GM21619 (cell line): Measurements from ENCODE around the gene FEM1C.

Experiments used
- ATAC-seq: cut with Tn5 transposase; IDR thresholded peaks from one replicate; pipeline ENCODE4 v1.9.1; 2021; ENCODE audit not compliant: unreplicated experiment

Gene FEM1C

GRCh38 chr5:115557667-115558387, 13.3 kb upstream of the FEM1C start:
- no peak for ATAC-seq

DNA sequence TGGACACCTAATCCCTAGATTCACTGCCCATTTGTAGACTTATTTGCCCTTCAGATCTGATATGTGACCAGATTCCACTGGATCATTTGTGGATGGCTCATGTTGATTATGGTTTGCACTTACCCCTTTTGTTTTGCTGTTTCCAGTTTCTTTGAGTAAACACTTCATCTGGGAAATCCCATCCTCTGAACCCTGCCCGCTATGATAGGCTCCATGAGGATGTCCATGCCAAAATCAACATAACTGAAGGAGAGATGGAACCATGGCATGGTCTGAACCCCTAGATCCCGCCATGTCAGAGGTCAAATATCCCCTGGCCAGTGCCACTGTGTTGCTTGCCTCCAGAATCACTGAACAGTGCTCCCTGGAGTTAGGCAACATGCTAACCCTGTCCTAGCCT, 11.7 kb upstream of the FEM1C start:
- no peak for ATAC-seq

GRCh38 chr5:115555084-115555633, 10.6 kb upstream of the FEM1C start:
- no peak for ATAC-seq

- no peak for ATAC-seq
These were observed 8.5 kb upstream of the FEM1C start for GRCh38 chr5:115553082-115553481.

DNA sequence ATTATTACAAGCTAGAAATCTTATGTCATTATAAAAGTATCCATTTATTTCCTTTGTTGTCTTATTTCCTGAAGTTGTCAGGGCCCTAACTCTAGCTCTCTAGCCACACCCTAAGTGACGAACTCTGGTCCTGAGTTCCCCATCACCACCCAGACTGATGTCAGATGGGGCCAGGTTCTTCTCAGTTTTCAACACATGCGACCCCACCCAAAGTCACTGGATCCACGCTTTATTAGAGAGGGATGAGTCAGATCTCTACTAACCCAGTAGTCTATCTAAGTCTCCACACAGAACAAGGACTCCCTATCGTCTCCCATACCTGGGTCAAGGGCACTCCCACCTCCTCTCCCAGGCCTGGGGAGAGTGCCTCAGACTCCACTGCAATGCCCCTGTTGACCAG, 6.8 kb upstream of the FEM1C start:
- ATAC-seq: no peak

DNA sequence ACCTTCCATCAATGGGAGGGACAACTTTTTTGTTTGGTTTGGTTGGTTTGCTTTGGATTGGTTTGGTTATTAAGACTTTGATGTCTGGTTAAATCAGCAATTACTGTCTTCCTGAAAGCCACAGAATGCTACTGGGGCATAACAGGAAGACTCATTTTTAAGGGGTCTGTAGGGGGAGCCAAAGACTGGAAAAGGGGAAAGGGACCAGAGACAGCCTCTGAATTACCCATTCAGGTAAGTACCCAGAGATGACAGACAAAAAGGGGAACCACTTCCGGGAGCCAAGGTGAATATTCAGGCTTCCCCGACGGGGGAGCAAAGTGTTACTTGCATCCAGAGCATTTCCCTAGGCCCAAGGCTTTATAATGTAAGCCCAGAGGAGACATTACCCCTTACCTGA, 4.6 kb upstream of the FEM1C start:
- ATAC-seq: no peak

- ATAC-seq: no peak
These were observed 4.1 kb upstream of the FEM1C start for GRCh38 chr5:115548683-115549082.

DNA sequence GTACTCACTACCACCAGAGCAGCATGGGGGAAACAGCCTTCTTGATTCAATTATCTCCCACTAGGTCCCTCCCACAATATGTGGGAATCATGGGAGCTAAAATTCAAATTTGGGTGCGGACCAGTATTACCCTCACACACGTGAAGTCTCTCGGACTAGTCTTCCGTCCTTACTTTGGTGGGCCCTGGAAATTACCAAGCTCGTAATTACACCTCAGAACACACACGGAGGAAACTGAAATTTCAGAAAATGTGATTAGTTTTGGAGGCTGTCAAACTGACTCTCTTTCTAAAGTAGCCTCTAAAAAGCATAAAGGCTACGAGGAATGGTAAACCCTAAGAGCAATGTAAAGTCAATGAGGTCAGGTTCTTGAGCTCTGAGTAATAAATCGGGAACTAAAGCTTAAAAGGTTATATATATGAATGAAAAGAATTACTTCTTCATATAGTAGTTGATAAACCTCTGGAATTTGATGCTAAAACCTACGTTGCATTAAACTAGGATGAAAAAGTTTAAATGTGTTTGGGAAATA, 842 bp upstream of the FEM1C start:
- ATAC-seq: no peak

DNA sequence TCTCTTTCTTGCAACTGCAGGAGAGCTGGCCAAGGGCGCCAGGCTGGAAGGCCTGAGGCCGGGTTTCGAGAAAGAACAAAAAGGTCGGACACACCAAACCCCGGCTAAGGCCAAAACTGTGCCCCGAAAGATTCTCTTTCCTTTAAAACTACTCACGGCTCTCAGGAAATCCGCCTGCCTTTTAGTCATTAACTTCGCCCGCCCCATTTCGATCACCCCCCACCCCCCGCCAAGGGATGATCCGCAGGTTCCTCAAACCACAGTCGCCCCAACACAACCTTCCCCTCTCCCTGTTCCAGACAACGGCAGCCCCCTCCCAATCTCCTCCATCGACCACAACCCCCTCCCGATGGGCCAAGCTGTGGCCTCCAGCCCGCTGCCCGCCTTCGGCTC, 536 bp downstream of the FEM1C start:
- ATAC-seq: peak; percentile 5

DNA sequence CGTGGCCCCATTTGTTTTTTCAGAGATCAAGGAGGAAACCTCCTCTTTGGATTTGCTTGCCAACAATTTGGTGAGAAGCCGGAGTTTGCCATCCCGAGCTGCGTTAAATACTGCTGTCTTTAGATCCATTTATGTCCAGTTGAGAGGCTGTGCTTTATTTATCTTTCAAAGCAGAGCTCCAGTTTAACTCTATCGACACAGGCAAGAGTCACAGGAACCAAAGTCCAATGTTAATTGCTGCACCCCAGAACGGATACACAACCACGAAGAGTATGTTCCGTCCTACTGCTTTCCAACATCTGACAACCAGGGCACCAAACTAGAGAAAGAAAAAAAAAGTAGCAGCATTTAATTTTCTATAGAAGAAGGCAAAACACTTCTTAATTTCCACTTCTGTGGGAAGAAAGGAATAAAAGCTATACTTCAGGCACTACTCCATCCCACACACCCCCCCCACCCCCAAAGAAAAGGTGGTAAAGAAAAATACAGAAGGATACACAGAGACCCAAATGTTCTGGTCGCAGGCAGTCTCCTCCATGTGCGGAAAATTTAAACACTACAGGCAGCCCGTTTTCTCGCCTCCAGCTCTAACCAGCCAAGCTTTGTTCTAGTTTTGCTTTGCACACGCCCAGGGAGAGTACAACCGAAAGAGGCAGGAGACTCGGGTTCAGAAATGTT, 1.1 kb downstream of the FEM1C start:
- ATAC-seq: peak; percentile 29

DNA sequence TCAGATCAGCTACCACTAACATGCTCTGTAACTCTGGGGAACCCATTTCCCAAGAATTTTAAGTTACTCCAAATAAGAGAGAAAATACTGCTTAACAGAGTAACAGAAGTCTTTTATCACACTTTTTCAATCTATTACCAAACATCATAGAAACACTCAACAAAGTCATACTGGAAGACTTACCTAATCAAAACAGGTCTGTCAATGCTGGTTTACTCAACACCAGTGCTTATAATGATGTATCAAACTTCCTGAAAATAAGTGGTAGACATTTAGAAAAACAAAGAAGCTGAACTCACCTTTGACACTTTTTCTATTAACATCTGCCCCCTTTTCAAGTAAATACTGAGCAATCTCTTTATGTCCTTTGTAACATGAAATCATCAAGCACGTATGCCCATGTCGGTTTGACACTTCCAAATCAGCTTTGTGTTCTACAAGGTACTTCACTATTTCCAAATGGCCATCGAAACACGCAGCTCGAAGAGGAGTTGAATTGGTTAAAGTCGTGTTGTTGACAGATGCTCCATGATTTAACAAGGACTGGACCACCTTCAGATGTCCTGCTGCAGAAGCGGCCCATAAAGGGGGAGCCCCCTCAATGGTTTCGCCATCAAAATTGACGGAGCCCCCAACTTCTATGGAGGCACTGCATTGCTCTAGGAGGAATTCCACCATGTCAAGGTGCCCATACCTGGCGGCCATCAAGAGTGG, 1.8 kb downstream of the FEM1C start:
- ATAC-seq: no peak

DNA sequence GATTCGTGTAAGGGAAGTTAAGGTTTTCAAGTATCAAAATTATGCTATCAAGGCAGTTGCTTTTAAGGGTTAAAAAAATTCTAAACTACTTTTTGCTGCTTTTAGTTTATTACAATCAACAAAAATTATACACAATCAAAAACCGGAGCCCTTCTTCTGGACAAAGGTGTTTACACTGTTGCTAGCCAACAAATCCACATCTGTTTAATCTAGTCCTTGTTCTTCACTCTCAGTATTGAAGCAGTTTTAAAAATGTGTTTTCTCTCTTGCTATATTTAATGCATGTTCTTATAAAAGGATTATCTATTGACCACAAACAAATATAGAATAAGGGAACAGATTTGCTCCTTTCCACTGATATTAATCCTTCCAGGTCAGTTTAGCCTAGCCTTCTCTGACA, 2.5 kb downstream of the FEM1C start:
- no peak for ATAC-seq

GRCh38 chr5:115541611-115542010, 3.0 kb downstream of the FEM1C start:
- no peak for ATAC-seq

DNA sequence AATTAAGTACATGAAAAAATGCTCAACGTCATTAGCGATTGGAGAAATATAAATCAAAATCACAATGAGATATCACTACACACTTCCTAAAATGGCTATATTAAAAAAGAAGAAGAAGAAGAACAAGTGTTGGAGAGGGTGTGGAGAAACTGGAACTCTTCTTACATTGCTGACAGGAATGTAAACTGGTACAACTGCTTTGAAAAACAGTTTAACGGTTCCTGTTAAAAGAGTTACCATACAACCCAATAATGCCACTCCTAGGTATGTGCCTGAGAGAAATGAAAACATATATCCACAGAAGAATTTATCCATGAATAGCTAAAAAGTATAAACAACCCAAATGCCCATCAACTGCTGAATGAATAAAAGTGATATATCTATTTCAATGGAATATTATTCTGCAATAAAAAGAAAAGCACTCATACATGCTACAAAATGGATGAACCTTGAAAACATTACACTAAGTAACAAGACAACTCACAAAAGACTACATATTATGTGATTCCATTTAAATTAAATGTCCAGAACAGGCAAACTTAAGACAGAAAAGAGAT, 9.0 kb downstream of the FEM1C start:
- ATAC-seq: no peak

GRCh38 chr5:115532517-115532916, 12.1 kb downstream of the FEM1C start:
- no peak for ATAC-seq

- ATAC-seq: no peak
These were observed 12.7 kb downstream of the FEM1C start for GRCh38 chr5:115531787-115532367.

GRCh38 chr5:115531380-115531779, 13.2 kb downstream of the FEM1C start:
- no peak for ATAC-seq

GRCh38 chr5:115530426-115530825, 14.1 kb downstream of the FEM1C start:
- ATAC-seq: no peak

- ATAC-seq: no peak
These were observed 18.0 kb downstream of the FEM1C start for GRCh38 chr5:115526604-115527003.

DNA sequence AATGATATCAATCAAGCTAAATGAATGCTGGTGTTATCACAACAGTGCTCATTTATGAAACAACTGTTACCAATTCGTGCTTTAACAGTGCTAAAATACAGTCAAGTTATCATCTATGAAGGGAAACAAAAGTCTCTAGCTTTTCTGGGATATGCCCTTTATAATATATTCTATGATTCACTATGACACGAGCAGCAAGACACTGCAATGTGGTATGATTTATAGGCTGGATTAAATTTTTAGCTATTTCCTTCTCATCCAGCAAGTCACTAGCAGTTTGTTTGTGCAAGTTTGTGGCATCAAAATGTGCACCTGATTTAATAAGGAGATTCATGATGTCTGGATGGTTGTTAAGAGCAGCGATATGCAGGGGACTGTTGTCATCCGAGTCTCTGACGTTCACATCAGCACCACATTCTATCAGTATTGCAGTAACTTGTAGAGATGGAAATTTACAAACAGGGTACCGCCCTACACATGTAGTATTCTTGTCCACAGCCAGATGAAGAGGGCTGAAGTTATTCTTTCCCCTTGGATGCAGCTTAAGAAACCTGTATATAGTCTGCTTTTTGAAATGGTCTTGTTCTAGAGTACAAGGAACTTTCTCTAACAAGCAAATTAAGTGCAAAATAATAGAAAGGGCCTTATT, 20.3 kb downstream of the FEM1C start:
- no peak for ATAC-seq
